Upper lobe of left lung (tissue), 6 donors: ENCODE measurements around the gene KLHL1. TPM values are rescaled to one million over a fixed set of nuclear protein-coding genes. Genes with fewer than 3 reads are reported as not detected.

Experiments used
- ATAC-seq, 2 donors: fragments of 200-7000 bp; cut with Tn5 transposase; one replicate each; pipeline ENCODE4 v1.9.1; 2022; ENCODE audit warnings: mild to moderate bottlenecking in 2 of 2, moderate library complexity in 2 of 2; ENCODE audit not compliant: low FRiP score in 2 of 2
- DNase-seq, 2 donors: peaks; one replicate each; pipeline ENCODE4 v3.0.0-alpha.2; 2019 to 2020
- H3K27ac ChIP-seq, 4 donors: fragments of 200-600 bp; sonication (generic); one replicate each; pipeline ENCODE4 v1.5.1; 2016 to 2019
- H3K27me3 ChIP-seq, 4 donors: fragments of 200-600 bp; sonication (generic); one replicate each; pipeline ENCODE4 v1.5.1; 2017 to 2019
- H3K36me3 ChIP-seq, 4 donors: fragments of 200-600 bp; sonication (generic); one replicate each; pipeline ENCODE4 v1.5.1; 2016 to 2019
- H3K4me1 ChIP-seq, 4 donors: fragments of 200-600 bp; sonication (generic); one replicate each; pipeline ENCODE4 v1.5.1; 2018 to 2019
- H3K4me3 ChIP-seq, 4 donors: fragments of 200-600 bp; sonication (generic); one replicate each; pipeline ENCODE4 v1.5.1; 2017 to 2019; ENCODE audit warnings: mild to moderate bottlenecking in 2 of 4, moderate library complexity in 1 of 4
- H3K9me3 ChIP-seq, 4 donors: fragments of 200-600 bp; sonication (generic); one replicate each; pipeline ENCODE4 v1.5.1; 2018 to 2019
- EP300 ChIP-seq, 4 donors: sonication (generic); formaldehyde crosslinking; IDR thresholded peaks; one replicate each; pipeline ENCODE4 v1.5.1; 2017; ENCODE audit warnings: antibody characterized with exemption in 4 of 4, control low read depth in 2 of 4
- POLR2A ChIP-seq, 4 donors: fragments of 450-650 bp; IDR thresholded peaks; one replicate each; pipeline ENCODE4 v1.5.1; 2016 to 2017; ENCODE audit warnings: antibody characterized with exemption in 4 of 4, mild to moderate bottlenecking in 2 of 4
- POLR2AphosphoS5 ChIP-seq, 2 donors: sonication (generic); formaldehyde crosslinking; IDR thresholded peaks; one replicate each; pipeline ENCODE4 v1.5.1; 2017; ENCODE audit warnings: antibody characterized with exemption in 2 of 2
- whole genome bisulfite sequencing, 2 donors: methylation state at CpG; one replicate each; pipeline ENCODE4 v1.1.5; 2017 to 2018; 5-methylcytosine and 5-hydroxymethylcytosine counted together
- total RNA-seq, 6 donors: library from RNA; depleted of rRNA in 4 of 6; stranded (reverse); fragments of >200 nt in 4 of 6; gene quantifications; one replicate each; pipeline versions ENCODE4 v1.1.0 to v1.2.1, GENCODE V29; 2016 to 2021
- TF ChIP-seq, protein P1 (sequence below), 6 experiments: fragments of 450-650 bp in 4 of 6; fragments of 200-600 bp in 2 of 6; sonication (generic) in 2 of 6; IDR thresholded peaks; one replicate each; pipeline ENCODE4 v1.5.1; 2016 to 2019; ENCODE audit warnings: antibody characterized with exemption in 6 of 6
- donor health status: DM: no; HTN: no; CAD: no; lungs with moderate emphysema.
- donor health status: DM: no; HTN: yes; CAD: no; lungs with severe emphysema.

KLHL1 gene
- total RNA-seq, 6 donors from 2014 or later = not detected

DNA sequence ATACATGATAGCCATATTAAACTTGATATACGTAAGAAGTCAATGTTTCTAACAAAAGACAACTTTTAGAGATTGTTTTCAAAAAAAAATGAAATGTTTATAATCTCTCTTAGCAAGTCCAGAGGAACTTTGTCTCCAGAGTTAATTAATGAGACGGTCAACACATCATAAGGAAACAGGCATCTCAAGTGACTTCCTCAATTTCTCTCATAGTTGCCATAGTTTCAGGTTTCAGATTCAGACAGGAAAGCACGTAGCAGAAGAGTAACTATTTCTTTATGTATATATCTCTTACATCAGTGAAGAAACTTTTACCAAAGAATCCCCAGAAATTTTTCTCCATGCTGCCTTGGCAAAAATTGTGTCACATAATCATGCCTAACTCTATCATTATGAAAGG is 160.2 kb downstream of the KLHL1 start:
- WGBS, 2 donors = 21 to 29% methylated on average over 3 of the region's 3 CpGs
- H3K27ac ChIP-seq = no peak overlapping the region
- H3K4me3 ChIP-seq = no peak overlapping the region
- H3K9me3 ChIP-seq = no peaks in the 10 kb centered on the region
- ATAC-seq (no peak), DNase-seq (no peak)
- H3K36me3 ChIP-seq = no peaks in the 10 kb centered on the region
- no peaks in the 10 kb centered on the region for H3K27me3 ChIP-seq
- no peak for TF ChIP-seq EP300 (IDR thresholded peaks at IDR 0.05)
- TF ChIP-seq POLR2A (IDR thresholded peaks at IDR 0.05) = no peak
- no peak for TF ChIP-seq POLR2AphosphoS5 (IDR thresholded peaks at IDR 0.05)
- no peaks in the 10 kb centered on the region for H3K4me1 ChIP-seq

DNA sequence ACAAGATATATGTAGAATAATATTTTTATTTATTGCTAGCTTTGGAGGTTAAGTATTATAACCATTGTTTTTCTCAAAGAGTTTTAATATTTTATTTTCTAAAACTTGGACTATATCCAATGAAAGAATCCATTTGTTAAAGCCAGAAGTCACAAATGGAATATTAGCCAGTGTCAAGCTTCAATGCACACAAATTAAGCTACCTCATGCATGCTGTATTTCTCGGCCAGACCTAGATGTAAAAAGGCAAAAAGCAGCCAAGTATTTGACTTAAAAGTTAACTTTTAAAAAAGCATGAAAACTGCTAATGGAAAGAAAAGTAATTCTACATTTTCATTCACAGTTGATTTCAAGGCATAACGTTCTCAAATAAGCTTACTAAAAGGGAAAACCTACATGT is 160.7 kb downstream of the KLHL1 start:
- Histone ChIP-seq H3K36me3 (no peaks in the 10 kb centered on the region), H3K27ac (no peak overlapping the region), H3K4me3 (no peak overlapping the region), H3K4me1 (no peaks in the 10 kb centered on the region), H3K27me3 (no peaks in the 10 kb centered on the region), H3K9me3 (no peaks in the 10 kb centered on the region)
- TF ChIP-seq POLR2AphosphoS5 (IDR thresholded peaks at IDR 0.05) = no peak
- TF ChIP-seq POLR2A (IDR thresholded peaks at IDR 0.05) = no peak
- TF ChIP-seq, protein P1, sequence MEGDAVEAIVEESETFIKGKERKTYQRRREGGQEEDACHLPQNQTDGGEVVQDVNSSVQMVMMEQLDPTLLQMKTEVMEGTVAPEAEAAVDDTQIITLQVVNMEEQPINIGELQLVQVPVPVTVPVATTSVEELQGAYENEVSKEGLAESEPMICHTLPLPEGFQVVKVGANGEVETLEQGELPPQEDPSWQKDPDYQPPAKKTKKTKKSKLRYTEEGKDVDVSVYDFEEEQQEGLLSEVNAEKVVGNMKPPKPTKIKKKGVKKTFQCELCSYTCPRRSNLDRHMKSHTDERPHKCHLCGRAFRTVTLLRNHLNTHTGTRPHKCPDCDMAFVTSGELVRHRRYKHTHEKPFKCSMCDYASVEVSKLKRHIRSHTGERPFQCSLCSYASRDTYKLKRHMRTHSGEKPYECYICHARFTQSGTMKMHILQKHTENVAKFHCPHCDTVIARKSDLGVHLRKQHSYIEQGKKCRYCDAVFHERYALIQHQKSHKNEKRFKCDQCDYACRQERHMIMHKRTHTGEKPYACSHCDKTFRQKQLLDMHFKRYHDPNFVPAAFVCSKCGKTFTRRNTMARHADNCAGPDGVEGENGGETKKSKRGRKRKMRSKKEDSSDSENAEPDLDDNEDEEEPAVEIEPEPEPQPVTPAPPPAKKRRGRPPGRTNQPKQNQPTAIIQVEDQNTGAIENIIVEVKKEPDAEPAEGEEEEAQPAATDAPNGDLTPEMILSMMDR (IDR thresholded peaks at IDR 0.05) = no peak
- no peak for TF ChIP-seq EP300 (IDR thresholded peaks at IDR 0.05)
- 49 to 53% methylated on average over 2 of the region's 2 CpGs for WGBS, 2 donors
- DNase-seq = no peak
- ATAC-seq = no peak

DNA sequence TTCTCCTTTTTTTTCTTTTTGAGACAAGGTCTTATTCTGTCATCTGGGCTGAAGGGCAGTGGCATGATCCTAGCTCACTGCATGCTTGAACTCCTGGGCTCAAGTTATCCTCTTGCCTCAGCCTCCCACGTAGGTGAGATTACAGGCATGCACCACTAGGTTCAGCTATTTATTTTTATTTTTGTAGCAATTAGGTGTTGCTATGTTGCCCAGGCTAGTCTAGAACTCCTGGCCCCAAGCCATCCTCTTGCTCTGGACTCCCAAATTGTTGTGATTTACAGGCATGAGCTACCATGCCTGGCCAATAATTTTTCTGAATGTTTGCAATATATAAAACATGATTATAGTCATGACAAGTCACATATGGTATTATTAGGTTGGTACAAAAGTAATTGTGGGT is 161.7 kb downstream of the KLHL1 start:
- H3K36me3 ChIP-seq = no peaks in the 10 kb centered on the region
- TF ChIP-seq POLR2A (IDR thresholded peaks at IDR 0.05) = no peak
- no peak for TF ChIP-seq POLR2AphosphoS5 (IDR thresholded peaks at IDR 0.05)
- TF ChIP-seq EP300 (IDR thresholded peaks at IDR 0.05) = no peak
- TF ChIP-seq, protein P1 (IDR thresholded peaks at IDR 0.05) = no peak
- H3K9me3 ChIP-seq = no peaks in the 10 kb centered on the region
- H3K27ac ChIP-seq = no peak overlapping the region
- no peaks in the 10 kb centered on the region for H3K27me3 ChIP-seq
- 61 to 62% methylated on average over 1 of the region's 1 CpG for WGBS, 2 donors
- no peak for DNase-seq
- no peak overlapping the region for H3K4me3 ChIP-seq
- no peak for ATAC-seq
- no peaks in the 10 kb centered on the region for H3K4me1 ChIP-seq

DNA sequence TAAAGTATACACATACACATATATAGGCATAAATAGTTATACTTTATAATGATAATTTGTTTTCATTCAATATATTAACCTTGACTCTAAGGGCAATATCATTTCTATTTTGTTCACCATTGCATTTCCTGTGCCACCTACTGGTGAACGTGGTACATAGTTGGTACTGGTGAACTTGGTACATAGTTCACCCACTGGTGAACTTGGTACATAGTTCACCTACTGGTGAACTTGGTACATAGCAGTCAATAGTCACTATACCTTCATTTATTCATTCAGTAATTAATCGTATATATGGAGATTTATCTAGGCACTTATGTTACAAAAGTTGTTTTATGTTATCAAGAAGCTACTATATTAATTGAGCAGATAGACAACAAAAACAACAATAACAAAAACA is 173.2 kb downstream of the KLHL1 start:
- no peak for ATAC-seq

DNA sequence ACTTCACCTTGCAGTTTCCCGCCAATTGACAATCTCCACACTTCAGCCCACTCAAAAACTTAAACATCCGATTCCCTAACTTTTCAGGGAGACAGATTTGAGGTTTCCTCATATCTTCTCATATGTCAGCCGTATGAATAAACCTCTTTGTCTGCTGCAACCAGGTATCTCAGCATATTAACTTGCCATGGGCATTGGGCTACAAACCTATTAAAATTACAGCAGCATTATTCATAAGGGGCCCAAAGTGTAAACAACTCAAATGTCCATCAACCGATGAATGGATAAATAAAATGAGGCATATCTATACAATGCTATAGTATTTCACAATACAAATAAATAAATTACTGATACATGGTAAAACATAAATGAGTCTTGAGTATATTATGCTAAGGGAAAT is 180.0 kb downstream of the KLHL1 start:
- no peaks in the 10 kb centered on the region for H3K36me3 ChIP-seq
- no peaks in the 10 kb centered on the region for H3K4me1 ChIP-seq
- no peak overlapping the region for H3K4me3 ChIP-seq
- H3K27me3 ChIP-seq = no peaks in the 10 kb centered on the region
- TF ChIP-seq POLR2A (IDR thresholded peaks at IDR 0.05) (no peak), POLR2AphosphoS5 (IDR thresholded peaks at IDR 0.05) (no peak), EP300 (IDR thresholded peaks at IDR 0.05) (no peak)
- TF ChIP-seq, protein P1 (IDR thresholded peaks at IDR 0.05) = no peak
- DNase-seq (no peak), ATAC-seq (no peak)
- no peaks in the 10 kb centered on the region for H3K9me3 ChIP-seq
- H3K27ac ChIP-seq = no peak overlapping the region
- 87 to 88% methylated on average over 4 of the region's 4 CpGs for WGBS, 2 donors

More for the DNA sequence above, 173.2 kb downstream of the KLHL1 start:
- Histone ChIP-seq H3K4me1 (no peaks in the 10 kb centered on the region), H3K36me3 (no peaks in the 10 kb centered on the region), H3K27me3 (no peaks in the 10 kb centered on the region), H3K4me3 (no peak overlapping the region), H3K9me3 (no peaks in the 10 kb centered on the region), H3K27ac (no peak overlapping the region)
- no peak for DNase-seq
- WGBS, 2 donors = 64 to 67% methylated on average over 2 of the region's 2 CpGs
- TF ChIP-seq, protein P1 (IDR thresholded peaks at IDR 0.05) = no peak
- TF ChIP-seq POLR2AphosphoS5 (IDR thresholded peaks at IDR 0.05) = no peak
- no peak for TF ChIP-seq POLR2A (IDR thresholded peaks at IDR 0.05)
- TF ChIP-seq EP300 (IDR thresholded peaks at IDR 0.05) = no peak
